Measurements from ENCODE around the gene CTSD. TPM values are rescaled to one million over a fixed set of nuclear protein-coding genes. Genes with fewer than 3 reads are reported as not detected.
A peak's percentile ranks its signal among the peaks of the same experiment; 100 is the strongest.

CTSD gene
- polyA plus RNA-seq, 1 of the 3 experiments (the other 2 are of a cell fraction) = 187 TPM

DNA sequence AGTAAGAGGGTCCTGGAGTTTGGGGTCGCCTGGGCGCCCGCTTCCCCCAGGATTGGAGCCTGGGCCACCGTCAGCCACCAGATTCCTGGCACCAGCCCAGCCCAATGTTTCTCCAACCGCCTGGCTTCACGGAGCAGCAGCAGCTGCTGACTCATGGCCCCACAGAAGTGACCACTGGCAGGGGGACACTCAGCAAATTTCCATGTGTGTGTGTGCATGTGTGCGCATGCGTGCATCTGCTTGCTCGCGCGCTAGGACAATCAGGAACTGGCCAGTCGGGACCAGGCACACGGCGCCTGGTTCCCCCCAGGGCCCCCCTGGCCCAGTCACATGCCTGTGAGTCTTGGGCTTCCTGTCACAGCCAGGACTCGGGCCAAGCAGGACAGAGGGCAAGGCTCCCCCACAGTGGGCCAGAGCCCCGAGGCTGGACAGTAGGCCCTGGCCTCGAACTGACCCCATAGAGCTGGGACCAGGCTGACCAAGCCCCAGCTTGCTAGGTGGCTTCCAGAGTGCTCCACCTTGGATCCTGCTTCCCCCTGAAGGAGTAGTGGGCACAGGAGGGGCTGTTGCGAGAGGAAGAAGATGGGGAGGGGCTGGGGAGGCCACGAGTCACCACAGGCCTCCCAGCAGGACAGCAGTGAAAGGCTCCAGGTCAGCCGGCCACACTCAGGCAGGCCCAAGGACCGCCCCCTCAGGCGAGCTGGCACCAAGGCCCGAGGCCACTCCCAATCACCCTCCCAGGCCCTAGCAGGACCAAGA, 3.2 kb downstream of the CTSD start:
- TF ChIP-seq NFIC (IDR thresholded peaks at IDR 0.05; ENCODE audit: borderline replicate concordance) = no peak
- TF ChIP-seq YY1 (IDR thresholded peaks at IDR 0.05; ENCODE audit: low read depth) = no peak
- TF ChIP-seq JUND (IDR thresholded peaks at IDR 0.05) = no peak
- TF ChIP-seq FOSL2 (IDR thresholded peaks at IDR 0.05; ENCODE audit: borderline replicate concordance, low read depth) = no peak
- peak overlapping the region; percentile 28; the same call in 1 of the 2 replicates for H3K4me2 ChIP-seq
- no peak overlapping the region for H2AFZ ChIP-seq (ENCODE audit: low read depth)
- H3K9ac ChIP-seq = no peak overlapping the region
- H4K20me1 ChIP-seq (ENCODE audit: insufficient read depth) = no peaks in the 10 kb centered on the region
- ChIA-PET POLR2A (no interaction called here), CTCF (interaction anchor here (1.4 to 2.2 kb wide), 2 partner anchors 66 to 396 kb away, joined by 3 to 12 read pairs; no protein-coding TSS in a partner anchor)
- no peaks in the 10 kb centered on the region for H3K27me3 ChIP-seq (ENCODE audit: insufficient read depth)
- H3F3A ChIP-seq (replicated peaks; ENCODE audit: insufficient read depth) = no peaks in the 10 kb centered on the region
- H3K79me2 ChIP-seq (ENCODE audit: insufficient read depth) = peaks cover 21% of the 10 kb centered on the region
- DNase-seq = no peak
- H3K4me3 ChIP-seq (ENCODE audit: low read depth in 2 of 2, low read length in 1 of 2) = no peak overlapping the region
- peaks cover 4 to 19% of the 10 kb centered on the region in 2 experiments; a peak in 3 of 4 replicates for H3K4me1 ChIP-seq (ENCODE audit: control insufficient read depth in 1 of 2, insufficient read depth in 2 of 2, low read depth in 1 of 2, low read length in 1 of 2)
- H3K9me2 ChIP-seq = no peaks in the 10 kb centered on the region
- no peak overlapping the region; a peak in 1 of 4 replicates for H3K27ac ChIP-seq (ENCODE audit: low read depth in 2 of 2, low read length in 1 of 2)
- no peaks in the 10 kb centered on the region for H3K9me3 ChIP-seq
- peaks cover 0 to 36% of the 10 kb centered on the region in 2 experiments for H3K36me3 ChIP-seq (replicated peaks in 1 of 2; ENCODE audit: control insufficient read depth in 1 of 2, insufficient read depth in 2 of 2, low read length in 1 of 2)
- 69% methylated on average over 11 of the region's 23 CpGs for WGBS (ENCODE audit: low lambda C conversion rate)

DNA sequence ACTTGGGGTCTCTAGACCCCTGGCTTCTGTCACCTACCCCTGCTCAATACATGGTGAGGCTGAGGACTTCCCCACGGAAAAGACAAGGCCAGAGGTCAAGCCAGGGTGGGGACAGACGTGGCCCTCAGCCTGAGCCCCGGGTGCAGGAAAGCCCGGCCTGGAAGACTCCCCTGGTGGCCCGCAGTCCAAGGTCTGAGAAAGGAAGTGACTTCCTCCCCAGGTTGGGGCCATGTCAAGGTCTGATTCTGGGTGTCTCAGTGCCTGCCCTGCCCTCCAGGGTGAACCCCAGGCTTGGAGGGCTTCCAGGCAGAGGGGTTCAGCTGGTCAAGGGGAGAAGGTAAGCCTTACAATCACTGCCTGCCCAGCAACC, 3.9 kb downstream of the CTSD start:
- peaks cover 0 to 40% of the 10 kb centered on the region in 2 experiments for H3K36me3 ChIP-seq (replicated peaks in 1 of 2; ENCODE audit: control insufficient read depth in 1 of 2, insufficient read depth in 2 of 2, low read length in 1 of 2)
- H3K79me2 ChIP-seq (ENCODE audit: insufficient read depth) = peaks cover 21% of the 10 kb centered on the region
- no peak overlapping the region for H3K4me2 ChIP-seq
- H3F3A ChIP-seq (replicated peaks; ENCODE audit: insufficient read depth) = no peaks in the 10 kb centered on the region
- peaks cover 4 to 19% of the 10 kb centered on the region in 2 experiments; a peak in 3 of 4 replicates for H3K4me1 ChIP-seq (ENCODE audit: control insufficient read depth in 1 of 2, insufficient read depth in 2 of 2, low read depth in 1 of 2, low read length in 1 of 2)
- CTCF ChIA-PET = no interaction called here
- H3K9ac ChIP-seq = no peak overlapping the region
- no peak overlapping the region for H2AFZ ChIP-seq (ENCODE audit: low read depth)
- H4K20me1 ChIP-seq (ENCODE audit: insufficient read depth) = 0 out of 2 replicates have a peak, but pooled peaks cover 3% of the 10 kb centered on the region
- no peak for DNase-seq
- no peaks in the 10 kb centered on the region for H3K9me2 ChIP-seq
- H3K9me3 ChIP-seq = no peaks in the 10 kb centered on the region
- no peak for TF ChIP-seq NRF1 (IDR thresholded peaks at IDR 0.05; ENCODE audit: low read depth, low read length)
- TF ChIP-seq EZH2phosphoT487 (IDR thresholded peaks at IDR 0.05; ENCODE audit: borderline replicate concordance, low read depth) = no peak
- TF ChIP-seq TAF1 (IDR thresholded peaks at IDR 0.05; ENCODE audit: borderline replicate concordance, low read depth, low read length) = no peak
- TF ChIP-seq FOXJ3 (CRISPR knock-in tag; IDR thresholded peaks at IDR 0.05) = no peak
- TF ChIP-seq MEF2A (IDR thresholded peaks at IDR 0.05; ENCODE audit: borderline replicate concordance, low read depth) = no peak
- no peak for TF ChIP-seq TEAD4 (IDR thresholded peaks at IDR 0.05; ENCODE audit: borderline replicate concordance, insufficient read depth)
- TF ChIP-seq GABPA (IDR thresholded peaks at IDR 0.05; ENCODE audit: low read depth) = no peak
- no peak for TF ChIP-seq NFIC (IDR thresholded peaks at IDR 0.05; ENCODE audit: borderline replicate concordance)
- TF ChIP-seq MXI1 (IDR thresholded peaks at IDR 0.05; ENCODE audit: low read depth, low read length) = no peak
- TF ChIP-seq EP300 (IDR thresholded peaks at IDR 0.05; ENCODE audit: borderline replicate concordance in 1 of 2, low read depth in 1 of 2, low read length in 1 of 2) = no peak
- no peak for TF ChIP-seq RFX5 (IDR thresholded peaks at IDR 0.05; ENCODE audit: low read length)
- no peak for TF ChIP-seq JUND (IDR thresholded peaks at IDR 0.05)
- TF ChIP-seq, protein P1, sequence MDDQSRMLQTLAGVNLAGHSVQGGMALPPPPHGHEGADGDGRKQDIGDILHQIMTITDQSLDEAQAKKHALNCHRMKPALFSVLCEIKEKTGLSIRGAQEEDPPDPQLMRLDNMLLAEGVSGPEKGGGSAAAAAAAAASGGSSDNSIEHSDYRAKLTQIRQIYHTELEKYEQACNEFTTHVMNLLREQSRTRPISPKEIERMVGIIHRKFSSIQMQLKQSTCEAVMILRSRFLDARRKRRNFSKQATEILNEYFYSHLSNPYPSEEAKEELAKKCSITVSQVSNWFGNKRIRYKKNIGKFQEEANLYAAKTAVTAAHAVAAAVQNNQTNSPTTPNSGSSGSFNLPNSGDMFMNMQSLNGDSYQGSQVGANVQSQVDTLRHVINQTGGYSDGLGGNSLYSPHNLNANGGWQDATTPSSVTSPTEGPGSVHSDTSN (IDR thresholded peaks at IDR 0.05) = no peak
- TF ChIP-seq SMC3 (IDR thresholded peaks at IDR 0.05; ENCODE audit: low read depth, low read length) = no peak
- TF ChIP-seq, protein P2, sequence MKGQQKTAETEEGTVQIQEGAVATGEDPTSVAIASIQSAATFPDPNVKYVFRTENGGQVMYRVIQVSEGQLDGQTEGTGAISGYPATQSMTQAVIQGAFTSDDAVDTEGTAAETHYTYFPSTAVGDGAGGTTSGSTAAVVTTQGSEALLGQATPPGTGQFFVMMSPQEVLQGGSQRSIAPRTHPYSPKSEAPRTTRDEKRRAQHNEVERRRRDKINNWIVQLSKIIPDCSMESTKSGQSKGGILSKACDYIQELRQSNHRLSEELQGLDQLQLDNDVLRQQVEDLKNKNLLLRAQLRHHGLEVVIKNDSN (IDR thresholded peaks at IDR 0.05; ENCODE audit: borderline replicate concordance, low read depth) = no peak
- TF ChIP-seq RXRA (IDR thresholded peaks at IDR 0.05; ENCODE audit: borderline replicate concordance, low read depth) = no peak
- TF ChIP-seq ELF1 (IDR thresholded peaks at IDR 0.05) = no peak
- TF ChIP-seq, protein P3, sequence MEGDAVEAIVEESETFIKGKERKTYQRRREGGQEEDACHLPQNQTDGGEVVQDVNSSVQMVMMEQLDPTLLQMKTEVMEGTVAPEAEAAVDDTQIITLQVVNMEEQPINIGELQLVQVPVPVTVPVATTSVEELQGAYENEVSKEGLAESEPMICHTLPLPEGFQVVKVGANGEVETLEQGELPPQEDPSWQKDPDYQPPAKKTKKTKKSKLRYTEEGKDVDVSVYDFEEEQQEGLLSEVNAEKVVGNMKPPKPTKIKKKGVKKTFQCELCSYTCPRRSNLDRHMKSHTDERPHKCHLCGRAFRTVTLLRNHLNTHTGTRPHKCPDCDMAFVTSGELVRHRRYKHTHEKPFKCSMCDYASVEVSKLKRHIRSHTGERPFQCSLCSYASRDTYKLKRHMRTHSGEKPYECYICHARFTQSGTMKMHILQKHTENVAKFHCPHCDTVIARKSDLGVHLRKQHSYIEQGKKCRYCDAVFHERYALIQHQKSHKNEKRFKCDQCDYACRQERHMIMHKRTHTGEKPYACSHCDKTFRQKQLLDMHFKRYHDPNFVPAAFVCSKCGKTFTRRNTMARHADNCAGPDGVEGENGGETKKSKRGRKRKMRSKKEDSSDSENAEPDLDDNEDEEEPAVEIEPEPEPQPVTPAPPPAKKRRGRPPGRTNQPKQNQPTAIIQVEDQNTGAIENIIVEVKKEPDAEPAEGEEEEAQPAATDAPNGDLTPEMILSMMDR (IDR thresholded peaks at IDR 0.05) = no peak
- TF ChIP-seq YY1 (IDR thresholded peaks at IDR 0.05; ENCODE audit: low read depth) = no peak
- no CpG with 5 or more reads among the region's 5 CpGs for WGBS (ENCODE audit: low lambda C conversion rate)
- no peak overlapping the region for H3K4me3 ChIP-seq (ENCODE audit: low read depth in 2 of 2, low read length in 1 of 2)
- no peak overlapping the region for H3K27ac ChIP-seq (ENCODE audit: low read depth in 2 of 2, low read length in 1 of 2)
- no peaks in the 10 kb centered on the region for H3K27me3 ChIP-seq (ENCODE audit: insufficient read depth)
- POLR2A ChIA-PET = no interaction called here
